Measurements from ENCODE around the gene GPD1. TPM values are rescaled to one million over a fixed set of nuclear protein-coding genes. Genes with fewer than 3 reads are reported as not detected.

The GPD1 gene
- total and polyA plus RNA-seq, 9 of the 15 experiments (the other 6 are each of a cell fraction or from before 2014, with no cell fraction given), result 0.13 to 1.00 (median 0.55) TPM

GRCh38 chr12:50084775-50085614, 18.8 kb upstream of the GPD1 start, which contains the start of gene SMARCD1 (continued):
- TF ChIP-seq NKRF (IDR thresholded peaks at IDR 0.05; ENCODE audit: borderline replicate concordance) (no peak), THRAP3 (IDR thresholded peaks at IDR 0.05; ENCODE audit: borderline replicate concordance) (no peak), HSF4 (CRISPR knock-in tag; IDR thresholded peaks at IDR 0.05; ENCODE audit: borderline replicate concordance) (no peak), HLTF (IDR thresholded peaks at IDR 0.05) (no peak), ZNF77 (CRISPR knock-in tag; IDR thresholded peaks at IDR 0.05) (no peak), ZNF347 (CRISPR knock-in tag; IDR thresholded peaks at IDR 0.05; ENCODE audit: low read depth) (no peak), HNRNPH1 (optimal IDR thresholded peaks at IDR 0.05; ENCODE audit: low read depth, low read length) (no peak), ZNF785 (CRISPR knock-in tag; IDR thresholded peaks at IDR 0.05) (no peak), E4F1 (CRISPR knock-in tag; IDR thresholded peaks at IDR 0.05; ENCODE audit: borderline replicate concordance) (no peak), HNRNPLL (IDR thresholded peaks at IDR 0.05; ENCODE audit: low read depth, low read length, poor library complexity, severe bottlenecking) (peak; percentile 63), NONO (IDR thresholded peaks at IDR 0.05; ENCODE audit: low read depth in 2 of 2, low read length in 1 of 2) (peak; percentile 18 to 67; a peak in 1 of 4 replicates), ZNF146 (CRISPR knock-in tag; IDR thresholded peaks at IDR 0.05; ENCODE audit: unreplicated experiment) (no peak), POLR2B (IDR thresholded peaks at IDR 0.05; ENCODE audit: low read depth, partially characterized antibody) (no peak), COPS2 (conservative IDR thresholded peaks at IDR 0.05) (no peak)
- TF ChIP-seq, protein P1, sequence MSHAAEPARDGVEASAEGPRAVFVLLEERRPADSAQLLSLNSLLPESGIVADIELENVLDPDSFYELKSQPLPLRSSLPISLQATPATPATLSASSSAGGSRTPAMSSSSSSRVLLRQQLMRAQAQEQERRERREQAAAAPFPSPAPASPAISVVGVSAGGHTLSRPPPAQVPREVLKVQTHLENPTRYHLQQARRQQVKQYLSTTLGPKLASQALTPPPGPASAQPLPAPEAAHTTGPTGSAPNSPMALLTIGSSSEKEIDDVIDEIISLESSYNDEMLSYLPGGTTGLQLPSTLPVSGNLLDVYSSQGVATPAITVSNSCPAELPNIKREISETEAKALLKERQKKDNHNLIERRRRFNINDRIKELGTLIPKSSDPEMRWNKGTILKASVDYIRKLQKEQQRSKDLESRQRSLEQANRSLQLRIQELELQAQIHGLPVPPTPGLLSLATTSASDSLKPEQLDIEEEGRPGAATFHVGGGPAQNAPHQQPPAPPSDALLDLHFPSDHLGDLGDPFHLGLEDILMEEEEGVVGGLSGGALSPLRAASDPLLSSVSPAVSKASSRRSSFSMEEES (CRISPR knock-in tag; IDR thresholded peaks at IDR 0.05), result no peak
- TF ChIP-seq, protein P2, sequence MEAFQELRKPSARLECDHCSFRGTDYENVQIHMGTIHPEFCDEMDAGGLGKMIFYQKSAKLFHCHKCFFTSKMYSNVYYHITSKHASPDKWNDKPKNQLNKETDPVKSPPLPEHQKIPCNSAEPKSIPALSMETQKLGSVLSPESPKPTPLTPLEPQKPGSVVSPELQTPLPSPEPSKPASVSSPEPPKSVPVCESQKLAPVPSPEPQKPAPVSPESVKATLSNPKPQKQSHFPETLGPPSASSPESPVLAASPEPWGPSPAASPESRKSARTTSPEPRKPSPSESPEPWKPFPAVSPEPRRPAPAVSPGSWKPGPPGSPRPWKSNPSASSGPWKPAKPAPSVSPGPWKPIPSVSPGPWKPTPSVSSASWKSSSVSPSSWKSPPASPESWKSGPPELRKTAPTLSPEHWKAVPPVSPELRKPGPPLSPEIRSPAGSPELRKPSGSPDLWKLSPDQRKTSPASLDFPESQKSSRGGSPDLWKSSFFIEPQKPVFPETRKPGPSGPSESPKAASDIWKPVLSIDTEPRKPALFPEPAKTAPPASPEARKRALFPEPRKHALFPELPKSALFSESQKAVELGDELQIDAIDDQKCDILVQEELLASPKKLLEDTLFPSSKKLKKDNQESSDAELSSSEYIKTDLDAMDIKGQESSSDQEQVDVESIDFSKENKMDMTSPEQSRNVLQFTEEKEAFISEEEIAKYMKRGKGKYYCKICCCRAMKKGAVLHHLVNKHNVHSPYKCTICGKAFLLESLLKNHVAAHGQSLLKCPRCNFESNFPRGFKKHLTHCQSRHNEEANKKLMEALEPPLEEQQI (IDR thresholded peaks at IDR 0.05), result no peak
- TF ChIP-seq, protein P3, sequence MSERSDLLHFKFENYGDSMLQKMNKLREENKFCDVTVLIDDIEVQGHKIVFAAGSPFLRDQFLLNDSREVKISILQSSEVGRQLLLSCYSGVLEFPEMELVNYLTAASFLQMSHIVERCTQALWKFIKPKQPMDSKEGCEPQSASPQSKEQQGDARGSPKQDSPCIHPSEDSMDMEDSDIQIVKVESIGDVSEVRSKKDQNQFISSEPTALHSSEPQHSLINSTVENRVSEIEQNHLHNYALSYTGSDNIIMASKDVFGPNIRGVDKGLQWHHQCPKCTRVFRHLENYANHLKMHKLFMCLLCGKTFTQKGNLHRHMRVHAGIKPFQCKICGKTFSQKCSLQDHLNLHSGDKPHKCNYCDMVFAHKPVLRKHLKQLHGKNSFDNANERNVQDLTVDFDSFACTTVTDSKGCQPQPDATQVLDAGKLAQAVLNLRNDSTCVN (CRISPR knock-in tag; IDR thresholded peaks at IDR 0.05), result no peak
